GM12874 (cell line): ENCODE data around the gene ATG101.
A peak's percentile ranks its signal among the peaks of the same experiment; 100 is the strongest.

Experiments
- CTCF ChIP-seq: IDR thresholded peaks from 2 replicates; pipeline ENCODE4 v1.5.1; 2011; ENCODE audit warnings: low read depth, mild to moderate bottlenecking, control low read depth, low read length, moderate library complexity; ENCODE audit not compliant: insufficient read depth

Gene ATG101

GRCh38 chr12:52121824-52122539 lies 52.2 kb downstream of the ATG101 start:
- TF ChIP-seq CTCF: peak; percentile 83

GRCh38 chr12:52122540-52122871 lies 52.7 kb downstream of the ATG101 start:
- TF ChIP-seq CTCF: no peak

- no peak for TF ChIP-seq CTCF
These were observed 53.1 kb downstream of the ATG101 start for GRCh38 chr12:52122904-52123303.

DNA sequence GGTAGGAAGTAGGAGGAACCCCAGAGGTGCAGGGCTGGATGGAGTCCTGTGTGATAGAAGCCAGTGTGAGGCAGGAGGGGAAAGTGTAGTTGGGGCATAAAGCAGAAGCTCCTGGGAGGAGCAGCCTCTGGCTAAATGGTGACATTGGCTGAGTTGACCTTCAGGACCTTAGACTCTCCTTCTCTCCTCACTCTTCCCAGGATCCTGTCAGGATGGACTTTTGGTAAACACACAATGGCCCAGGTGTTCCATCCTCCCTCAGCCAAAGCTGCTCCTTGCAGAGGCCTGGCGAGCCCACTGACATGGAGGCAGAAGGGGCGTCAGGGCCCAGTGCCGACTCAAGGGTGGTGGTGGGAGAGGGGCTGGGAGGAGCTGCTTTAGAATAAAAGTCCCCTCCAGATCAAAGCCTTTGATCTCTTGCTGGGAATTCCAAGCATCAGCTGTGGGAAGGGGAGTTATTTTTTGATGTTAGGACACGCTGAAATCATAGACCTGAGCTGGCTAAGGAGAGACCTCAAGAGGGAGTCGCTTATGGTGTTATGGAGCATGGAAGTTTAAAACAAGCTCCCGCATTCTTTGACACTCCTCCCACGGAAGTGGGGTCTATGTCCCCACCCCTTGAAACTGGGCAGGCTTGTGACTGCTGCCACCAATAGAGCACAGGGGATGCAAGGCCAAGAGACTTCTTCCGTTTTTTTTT lies 53.9 kb downstream of the ATG101 start:
- no peak for TF ChIP-seq CTCF

DNA sequence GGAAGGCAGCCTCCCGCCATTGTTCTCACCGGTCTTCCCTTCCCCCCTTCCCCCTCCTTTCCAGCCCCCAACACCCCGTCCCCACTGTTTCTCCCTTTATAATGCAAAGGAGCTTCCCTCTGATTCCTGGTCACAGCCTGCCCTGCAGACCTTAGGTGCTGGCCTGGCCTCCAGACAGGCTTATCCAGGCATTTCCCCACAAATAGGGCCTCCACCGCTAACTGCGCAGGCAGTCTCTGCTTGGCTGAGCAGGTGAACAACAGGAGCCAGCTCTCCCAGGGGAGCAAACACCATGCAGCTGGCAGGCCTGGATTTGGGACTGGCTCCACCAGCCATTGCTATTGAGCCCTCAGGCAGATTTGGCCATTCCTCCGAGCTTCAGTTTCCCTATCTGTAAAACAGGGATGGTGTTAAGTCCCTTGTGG lies 55.7 kb downstream of the ATG101 start:
- no peak for TF ChIP-seq CTCF

DNA sequence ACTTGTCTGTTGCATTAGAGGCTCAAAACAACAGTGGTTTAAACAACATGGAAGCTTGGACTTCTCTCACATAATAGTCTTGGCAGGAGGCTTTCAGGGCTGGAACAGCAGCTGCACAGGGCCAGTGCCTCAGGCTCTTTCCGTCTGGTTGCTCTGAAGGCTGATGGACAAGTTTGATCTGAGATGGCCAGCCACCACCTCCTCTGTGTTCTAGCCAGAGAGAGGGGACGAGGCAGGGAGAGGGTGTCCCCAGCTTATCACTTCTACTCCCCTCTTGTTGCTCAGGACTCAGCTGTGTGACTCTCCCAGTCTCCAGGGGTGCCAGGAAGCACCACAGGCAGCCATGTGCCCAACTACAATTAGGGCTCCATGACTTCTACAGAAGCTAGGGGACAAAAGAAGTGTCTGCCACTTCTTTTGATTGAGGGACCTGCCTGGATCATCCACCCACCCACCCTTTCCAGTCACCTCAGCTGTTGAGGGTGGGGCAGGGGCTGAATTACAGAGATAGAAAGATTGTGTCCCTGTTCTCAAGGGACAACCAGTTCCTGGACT lies 56.3 kb downstream of the ATG101 start:
- no peak for TF ChIP-seq CTCF
